Measurements from ENCODE around the gene BACH2.

DNA sequence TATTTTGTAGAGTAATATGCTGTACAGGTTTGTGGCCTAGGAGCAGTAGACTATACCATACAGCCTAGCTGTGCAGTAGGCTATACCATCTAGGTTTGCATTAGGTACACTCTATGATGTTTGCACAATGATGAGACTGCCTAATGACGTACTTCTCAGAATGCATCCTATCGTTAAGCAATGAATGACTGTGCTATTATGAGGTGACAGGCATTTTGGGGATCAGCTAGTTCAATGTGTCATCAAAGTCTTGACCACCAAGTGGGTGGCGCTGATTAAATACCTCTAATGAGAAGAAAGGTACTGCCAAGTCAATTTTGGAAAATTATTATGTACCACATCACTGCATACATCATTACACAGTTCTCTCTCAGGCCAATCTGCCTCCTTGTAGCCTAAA, 190.2 kb downstream of the BACH2 start:
- TF ChIP-seq CTCF (IDR thresholded peaks at IDR 0.05) = no peak
- TF ChIP-seq EP300 (IDR thresholded peaks at IDR 0.05) = peak in 1 of 4 donors; percentile 40
- TF ChIP-seq POLR2A (IDR thresholded peaks at IDR 0.05) = no peak

All from upper lobe of left lung (tissue), 4 donors.